ENCODE data around the gene SLC39A11.

SLC39A11 gene

DNA sequence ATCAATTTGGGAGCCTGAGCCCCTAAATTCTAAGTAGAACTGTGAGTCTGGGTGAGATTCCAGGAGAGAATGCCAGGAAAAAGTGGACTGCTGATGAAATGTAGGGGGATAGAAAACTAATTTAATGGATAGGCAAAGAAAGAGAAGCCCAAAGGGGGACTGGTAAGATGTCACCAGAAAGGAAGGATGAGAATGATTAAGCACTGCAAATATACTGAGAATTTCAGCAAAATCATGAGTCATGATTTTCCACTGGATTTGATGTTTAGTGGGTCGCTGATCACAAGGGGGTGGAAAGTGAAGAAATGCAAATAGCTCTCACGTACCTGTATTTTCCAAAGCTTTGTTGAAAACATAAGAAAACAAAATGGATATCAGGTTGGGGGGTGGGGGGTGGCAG lies 201.8 kb downstream of the SLC39A11 start:
- Histone ChIP-seq H3K27ac (ENCODE audit: low read depth, low read length, severe bottlenecking) (peak overlapping the region; percentile 10), H3K4me1 (ENCODE audit: control insufficient read depth, insufficient read depth, low read length, poor library complexity, severe bottlenecking) (no peaks in the 10 kb centered on the region), H3K9me3 (ENCODE audit: control insufficient read depth, low read length) (no peaks in the 10 kb centered on the region), H3K4me3 (ENCODE audit: extremely low read depth, insufficient read depth, low read length, poor library complexity, severe bottlenecking) (no peak overlapping the region), H3K36me3 (ENCODE audit: control insufficient read depth, insufficient read depth, low read length) (no peaks in the 10 kb centered on the region)
- WGBS, 2 experiments (ENCODE audit: insufficient coverage in 2 of 2): 100% methylated on average over 1 to 2 of the region's 2 CpGs

DNA sequence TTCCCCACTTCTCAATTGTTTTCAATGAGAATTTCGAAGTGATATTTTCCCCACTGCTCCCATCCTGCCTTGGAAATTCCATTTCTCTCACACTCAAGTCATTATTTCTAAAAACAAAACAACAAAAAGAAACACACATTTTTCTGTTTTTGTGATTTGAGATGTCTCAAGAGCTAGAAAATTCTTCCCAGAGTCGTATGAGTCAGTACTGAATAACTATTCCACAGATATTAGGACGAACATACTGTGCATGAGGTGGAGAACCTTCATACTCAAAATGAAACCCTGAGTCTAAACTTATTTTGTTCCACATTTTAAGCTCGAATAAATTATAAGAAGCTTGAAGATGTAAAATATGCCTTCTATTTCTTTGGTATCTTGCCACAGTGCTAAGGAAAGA lies 204.6 kb downstream of the SLC39A11 start:
- 80% methylated on average over 2 of the region's 4 CpGs; no CpG with 5 or more reads in 1 of the 2 experiments for WGBS, 2 experiments (ENCODE audit: insufficient coverage in 2 of 2)
- Histone ChIP-seq H3K36me3 (ENCODE audit: control insufficient read depth, insufficient read depth, low read length) (no peaks in the 10 kb centered on the region), H3K4me3 (ENCODE audit: extremely low read depth, insufficient read depth, low read length, poor library complexity, severe bottlenecking) (no peak overlapping the region), H3K27ac (ENCODE audit: low read depth, low read length, severe bottlenecking) (no peak overlapping the region), H3K9me3 (ENCODE audit: control insufficient read depth, low read length) (no peaks in the 10 kb centered on the region), H3K4me1 (ENCODE audit: control insufficient read depth, insufficient read depth, low read length, poor library complexity, severe bottlenecking) (no peaks in the 10 kb centered on the region)

DNA sequence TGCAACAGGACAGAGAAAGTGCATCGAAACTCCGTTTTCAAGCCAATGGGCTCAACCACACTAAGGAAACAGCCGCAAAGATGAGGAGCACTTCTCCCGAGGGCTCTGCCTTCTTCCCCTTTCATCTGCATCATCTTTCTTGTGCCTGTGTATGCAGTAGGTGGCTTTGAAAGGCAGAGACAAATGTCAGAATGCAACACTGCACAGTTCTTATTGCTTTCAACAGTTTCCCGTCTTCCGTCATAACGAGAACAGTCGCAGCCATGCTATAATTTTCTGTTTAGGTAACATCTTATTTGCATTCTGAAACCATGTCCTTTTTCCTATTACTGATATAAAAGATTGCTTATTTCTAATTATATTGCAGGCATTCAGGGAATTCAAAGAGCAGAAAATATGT lies 205.2 kb downstream of the SLC39A11 start:
- no peaks in the 10 kb centered on the region for H3K4me1 ChIP-seq (ENCODE audit: control insufficient read depth, insufficient read depth, low read length, poor library complexity, severe bottlenecking)
- H3K27ac ChIP-seq (ENCODE audit: low read depth, low read length, severe bottlenecking): no peak overlapping the region
- H3K4me3 ChIP-seq (ENCODE audit: extremely low read depth, insufficient read depth, low read length, poor library complexity, severe bottlenecking): no peak overlapping the region
- WGBS, 2 experiments (ENCODE audit: insufficient coverage in 2 of 2): 90 to 96% methylated on average over 2 to 3 of the region's 8 CpGs
- H3K36me3 ChIP-seq (ENCODE audit: control insufficient read depth, insufficient read depth, low read length): no peaks in the 10 kb centered on the region
- no peaks in the 10 kb centered on the region for H3K9me3 ChIP-seq (ENCODE audit: control insufficient read depth, low read length)

DNA sequence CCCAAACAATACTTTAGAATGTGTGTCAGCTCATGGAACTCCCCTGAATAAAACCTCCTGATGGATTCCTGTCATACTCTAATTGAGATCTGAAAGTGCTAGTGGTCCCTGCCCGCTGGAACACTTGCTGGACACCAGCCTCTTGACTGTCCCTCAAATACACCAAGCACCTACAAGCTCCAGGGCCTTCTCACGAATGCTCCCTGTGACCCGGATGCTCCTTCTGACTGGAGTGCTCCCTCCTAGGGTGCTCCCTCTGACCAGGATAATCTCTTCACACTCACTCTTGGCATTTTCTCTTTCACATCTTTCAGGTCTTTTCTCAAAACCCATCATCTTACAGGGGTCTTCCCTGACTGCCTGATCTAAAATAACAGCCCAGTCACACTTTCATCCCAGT lies 205.9 kb downstream of the SLC39A11 start:
- 83 to 94% methylated on average over 3 of the region's 3 CpGs for WGBS, 2 experiments (ENCODE audit: insufficient coverage in 2 of 2)
- Histone ChIP-seq H3K36me3 (ENCODE audit: control insufficient read depth, insufficient read depth, low read length) (no peaks in the 10 kb centered on the region), H3K9me3 (ENCODE audit: control insufficient read depth, low read length) (no peaks in the 10 kb centered on the region), H3K27ac (ENCODE audit: low read depth, low read length, severe bottlenecking) (no peak overlapping the region), H3K4me3 (ENCODE audit: extremely low read depth, insufficient read depth, low read length, poor library complexity, severe bottlenecking) (no peak overlapping the region), H3K4me1 (ENCODE audit: control insufficient read depth, insufficient read depth, low read length, poor library complexity, severe bottlenecking) (no peaks in the 10 kb centered on the region)

GRCh38 chr17:72884066-72884465 lies 208.4 kb downstream of the SLC39A11 start:
- WGBS, 2 experiments (ENCODE audit: insufficient coverage in 2 of 2): 87 to 94% methylated on average over 2 of the region's 2 CpGs
- Histone ChIP-seq H3K9me3 (ENCODE audit: control insufficient read depth, low read length) (peaks cover 13% of the 10 kb centered on the region), H3K27ac (ENCODE audit: low read depth, low read length, severe bottlenecking) (no peak overlapping the region)

GRCh38 chr17:72883351-72883750 lies 209.1 kb downstream of the SLC39A11 start:
- no peak overlapping the region for H3K27ac ChIP-seq (ENCODE audit: low read depth, low read length, severe bottlenecking)
- H3K36me3 ChIP-seq (ENCODE audit: control insufficient read depth, insufficient read depth, low read length): no peaks in the 10 kb centered on the region
- peaks cover 13% of the 10 kb centered on the region for H3K9me3 ChIP-seq (ENCODE audit: control insufficient read depth, low read length)
- 88 to 94% methylated on average over 4 of the region's 5 CpGs for WGBS, 2 experiments (ENCODE audit: insufficient coverage in 2 of 2)
- H3K4me3 ChIP-seq (ENCODE audit: extremely low read depth, insufficient read depth, low read length, poor library complexity, severe bottlenecking): no peak overlapping the region
- no peaks in the 10 kb centered on the region for H3K4me1 ChIP-seq (ENCODE audit: control insufficient read depth, insufficient read depth, low read length, poor library complexity, severe bottlenecking)

More at GRCh38 chr17:72884066-72884465, 208.4 kb downstream of the SLC39A11 start:
- H3K4me1 ChIP-seq (ENCODE audit: control insufficient read depth, insufficient read depth, low read length, poor library complexity, severe bottlenecking): no peaks in the 10 kb centered on the region
- no peaks in the 10 kb centered on the region for H3K36me3 ChIP-seq (ENCODE audit: control insufficient read depth, insufficient read depth, low read length)
- no peak overlapping the region for H3K4me3 ChIP-seq (ENCODE audit: extremely low read depth, insufficient read depth, low read length, poor library complexity, severe bottlenecking)

DNA sequence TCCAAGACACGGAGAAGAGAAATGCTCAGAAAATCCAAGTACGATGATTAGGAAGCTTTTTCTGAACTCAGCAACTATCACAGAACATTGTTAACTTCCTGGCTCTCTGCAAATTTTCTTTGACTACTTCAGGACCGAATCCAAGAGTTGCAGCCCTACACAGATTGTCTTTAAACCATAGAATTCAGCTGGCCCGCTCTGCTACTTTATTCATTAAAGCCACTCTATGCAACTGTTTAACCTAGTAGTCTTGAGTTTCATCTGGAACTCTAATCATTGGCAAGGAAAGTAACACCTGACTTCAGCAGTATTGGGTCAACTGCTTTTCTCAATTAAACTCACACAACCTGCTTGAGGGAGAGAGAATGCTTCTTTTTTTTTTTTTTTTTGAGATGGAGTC lies 210.1 kb downstream of the SLC39A11 start:
- Histone ChIP-seq H3K36me3 (ENCODE audit: control insufficient read depth, insufficient read depth, low read length) (no peaks in the 10 kb centered on the region), H3K4me3 (ENCODE audit: extremely low read depth, insufficient read depth, low read length, poor library complexity, severe bottlenecking) (no peak overlapping the region), H3K27ac (ENCODE audit: low read depth, low read length, severe bottlenecking) (no peak overlapping the region), H3K9me3 (ENCODE audit: control insufficient read depth, low read length) (peaks cover 13% of the 10 kb centered on the region), H3K4me1 (ENCODE audit: control insufficient read depth, insufficient read depth, low read length, poor library complexity, severe bottlenecking) (no peaks in the 10 kb centered on the region)
- WGBS, 2 experiments (ENCODE audit: insufficient coverage in 2 of 2): 83 to 94% methylated on average over 3 to 4 of the region's 4 CpGs

GRCh38 chr17:72879877-72880276 lies 212.6 kb downstream of the SLC39A11 start:
- Histone ChIP-seq H3K36me3 (ENCODE audit: control insufficient read depth, insufficient read depth, low read length) (no peaks in the 10 kb centered on the region), H3K27ac (ENCODE audit: low read depth, low read length, severe bottlenecking) (no peak overlapping the region), H3K4me3 (ENCODE audit: extremely low read depth, insufficient read depth, low read length, poor library complexity, severe bottlenecking) (no peak overlapping the region), H3K9me3 (ENCODE audit: control insufficient read depth, low read length) (peaks cover 30% of the 10 kb centered on the region), H3K4me1 (ENCODE audit: control insufficient read depth, insufficient read depth, low read length, poor library complexity, severe bottlenecking) (no peaks in the 10 kb centered on the region)
- WGBS, 2 experiments (ENCODE audit: insufficient coverage in 2 of 2): 86 to 100% methylated on average over 1 of the region's 2 CpGs

DNA sequence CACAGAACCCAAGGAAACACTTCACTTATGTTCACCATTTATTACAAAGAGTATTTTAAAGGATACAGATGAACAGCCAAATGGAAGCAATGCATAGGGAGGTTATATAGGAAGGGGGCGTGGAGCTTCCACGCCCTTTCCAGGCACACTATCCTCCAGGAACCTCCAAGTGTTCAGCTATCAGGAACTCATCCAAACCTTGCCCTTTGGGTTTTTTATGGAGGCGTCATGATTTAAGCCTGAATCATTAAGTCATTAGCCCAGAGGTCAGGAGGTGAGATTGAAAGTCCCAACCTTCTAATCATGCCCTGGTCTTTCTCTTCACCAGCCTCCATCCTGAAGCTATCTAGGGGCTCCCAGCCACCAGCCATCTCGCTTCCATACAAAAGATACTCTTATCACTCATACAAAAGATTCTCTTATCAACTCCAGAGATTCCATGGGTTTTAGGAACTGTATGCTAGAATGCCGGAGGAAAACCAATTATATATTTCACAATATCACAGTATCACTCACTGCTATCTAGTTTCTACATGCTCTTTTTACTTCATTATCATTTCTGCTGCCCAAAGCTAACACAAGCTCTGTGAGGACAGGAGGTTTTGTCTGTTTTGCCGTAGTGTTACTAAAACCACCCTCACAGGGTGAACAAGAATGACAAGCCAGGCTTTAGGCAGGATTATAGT lies 213.4 kb downstream of the SLC39A11 start:
- H3K27ac ChIP-seq (ENCODE audit: low read depth, low read length, severe bottlenecking): no peak overlapping the region
- H3K36me3 ChIP-seq (ENCODE audit: control insufficient read depth, insufficient read depth, low read length): no peaks in the 10 kb centered on the region
- no peaks in the 10 kb centered on the region for H3K4me1 ChIP-seq (ENCODE audit: control insufficient read depth, insufficient read depth, low read length, poor library complexity, severe bottlenecking)
- no peak overlapping the region for H3K4me3 ChIP-seq (ENCODE audit: extremely low read depth, insufficient read depth, low read length, poor library complexity, severe bottlenecking)
- peaks cover 30% of the 10 kb centered on the region for H3K9me3 ChIP-seq (ENCODE audit: control insufficient read depth, low read length)
- WGBS, 2 experiments (ENCODE audit: insufficient coverage in 2 of 2): 94 to 98% methylated on average over 2 to 4 of the region's 6 CpGs

GRCh38 chr17:72877348-72877747 lies 215.1 kb downstream of the SLC39A11 start:
- no peak overlapping the region for H3K27ac ChIP-seq (ENCODE audit: low read depth, low read length, severe bottlenecking)
- no peaks in the 10 kb centered on the region for H3K36me3 ChIP-seq (ENCODE audit: control insufficient read depth, insufficient read depth, low read length)
- 91 to 92% methylated on average over 6 to 7 of the region's 8 CpGs for WGBS, 2 experiments (ENCODE audit: insufficient coverage in 2 of 2)
- H3K9me3 ChIP-seq (ENCODE audit: control insufficient read depth, low read length): peaks cover 30% of the 10 kb centered on the region
- no peak overlapping the region for H3K4me3 ChIP-seq (ENCODE audit: extremely low read depth, insufficient read depth, low read length, poor library complexity, severe bottlenecking)
- no peaks in the 10 kb centered on the region for H3K4me1 ChIP-seq (ENCODE audit: control insufficient read depth, insufficient read depth, low read length, poor library complexity, severe bottlenecking)

GRCh38 chr17:72876413-72876812 lies 216.1 kb downstream of the SLC39A11 start:
- Histone ChIP-seq H3K4me3 (ENCODE audit: extremely low read depth, insufficient read depth, low read length, poor library complexity, severe bottlenecking) (no peak overlapping the region), H3K36me3 (ENCODE audit: control insufficient read depth, insufficient read depth, low read length) (no peaks in the 10 kb centered on the region), H3K27ac (ENCODE audit: low read depth, low read length, severe bottlenecking) (no peak overlapping the region), H3K9me3 (ENCODE audit: control insufficient read depth, low read length) (peaks cover 30% of the 10 kb centered on the region), H3K4me1 (ENCODE audit: control insufficient read depth, insufficient read depth, low read length, poor library complexity, severe bottlenecking) (no peaks in the 10 kb centered on the region)
- WGBS, 2 experiments (ENCODE audit: insufficient coverage in 2 of 2): 100% methylated on average over 1 of the region's 1 CpG; no CpG with 5 or more reads in 1 of the 2 experiments
